Measurements from ENCODE around the gene PHF19. TPM values are rescaled to one million over a fixed set of nuclear protein-coding genes. Genes with fewer than 3 reads are reported as not detected.

Gene PHF19
- total RNA-seq, 1 experiment from 2014 or later, result 76.3 TPM

DNA sequence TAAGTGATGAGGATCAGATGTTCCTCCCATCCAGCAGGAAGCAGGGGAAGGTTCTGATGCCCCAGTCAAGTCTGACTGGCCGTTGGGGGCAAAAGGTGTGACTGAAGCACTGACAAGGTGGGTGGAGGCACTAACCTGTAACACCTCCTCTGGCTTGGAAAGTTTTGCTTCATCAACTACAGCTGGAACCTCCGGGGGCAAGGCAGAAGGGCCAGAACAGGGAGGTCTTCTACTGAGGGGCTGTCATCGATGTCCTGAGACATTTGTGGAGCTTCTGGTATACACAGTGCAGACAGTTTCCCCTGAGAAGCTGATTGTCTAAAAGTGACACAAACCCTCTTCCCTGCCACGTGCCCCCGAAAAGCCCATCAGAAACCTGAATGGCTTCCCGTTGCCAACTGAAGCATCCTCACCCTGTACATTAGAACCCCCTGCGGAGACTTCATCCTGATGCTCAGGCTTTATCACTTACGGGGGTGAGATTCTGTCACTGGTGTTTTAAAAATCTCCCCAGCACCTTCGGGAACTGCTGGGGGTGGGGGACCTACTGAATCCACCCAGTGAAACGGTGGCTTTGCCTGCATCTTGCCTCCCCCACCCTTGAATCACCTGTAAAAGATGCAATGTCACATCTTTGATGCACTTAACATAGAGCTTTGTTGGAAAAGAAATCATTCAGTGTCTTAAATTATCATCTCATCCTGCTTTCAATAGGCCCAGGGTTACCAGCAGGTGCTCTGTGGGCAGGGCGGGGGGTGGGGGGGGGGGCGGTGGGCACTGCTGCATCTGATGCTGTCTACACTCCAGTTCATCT is 25.0 kb upstream of the PHF19 start:
- H3K4me3 Mint-ChIP-seq (ENCODE audit: unreplicated experiment), result no peak overlapping the region
- DNase-seq, result no peak
- TF ChIP-seq CTCF (IDR thresholded peaks at IDR 0.05; ENCODE audit: insufficient read depth in 1 of 2, low read depth in 1 of 2, low read length in 1 of 2, severe bottlenecking in 1 of 2, unreplicated experiment in 1 of 2), result no peak
- H3K9me3 Mint-ChIP-seq (ENCODE audit: unreplicated experiment), result no peaks in the 10 kb centered on the region
- no peak overlapping the region for H3K27ac Mint-ChIP-seq (ENCODE audit: unreplicated experiment)
- Histone ChIP-seq H3K36me3 (ENCODE audit: control insufficient read depth, insufficient read depth, low read length) (no peaks in the 10 kb centered on the region), H3K4me1 (no peaks in the 10 kb centered on the region), H3K27me3 (replicated peaks; ENCODE audit: control insufficient read depth, insufficient read depth, low read length) (no peaks in the 10 kb centered on the region; the same call in 1 of the 2 replicates), H3K4me3 (ENCODE audit: low read depth, low read length) (no peak overlapping the region), H3K9me3 (no peaks in the 10 kb centered on the region)
- peaks cover 2% of the 10 kb centered on the region for H3K27me3 Mint-ChIP-seq (ENCODE audit: insufficient read depth, unreplicated experiment)
- intact Hi-C loops (cut with micrococcal nuclease; ENCODE audit: unreplicated experiment), result no loop called here
- H3K4me1 Mint-ChIP-seq (ENCODE audit: low read depth, unreplicated experiment), result no peaks in the 10 kb centered on the region
- no peaks in the 10 kb centered on the region for H3K36me3 Mint-ChIP-seq (ENCODE audit: insufficient read depth, unreplicated experiment)
- POLR2A ChIA-PET, result no interaction called here
- CTCF ChIA-PET, result no interaction called here
- no TSS peak for BruUV-seq (replicated peaks)

GRCh38 chr9:120900824-120901223 is 23.8 kb upstream of the PHF19 start:
- Mint-ChIP-seq H3K4me1 (ENCODE audit: low read depth, unreplicated experiment) (no peaks in the 10 kb centered on the region), H3K4me3 (ENCODE audit: unreplicated experiment) (no peak overlapping the region), H3K36me3 (ENCODE audit: insufficient read depth, unreplicated experiment) (no peaks in the 10 kb centered on the region), H3K27ac (ENCODE audit: unreplicated experiment) (no peak overlapping the region), H3K9me3 (ENCODE audit: unreplicated experiment) (no peaks in the 10 kb centered on the region), H3K27me3 (ENCODE audit: insufficient read depth, unreplicated experiment) (peaks cover 2% of the 10 kb centered on the region)
- Histone ChIP-seq H3K27me3 (replicated peaks; ENCODE audit: control insufficient read depth, insufficient read depth, low read length) (no peaks in the 10 kb centered on the region; the same call in 1 of the 2 replicates), H3K36me3 (ENCODE audit: control insufficient read depth, insufficient read depth, low read length) (no peaks in the 10 kb centered on the region), H3K4me1 (no peaks in the 10 kb centered on the region), H3K4me3 (ENCODE audit: low read depth, low read length) (no peak overlapping the region), H3K9me3 (no peaks in the 10 kb centered on the region)
- no peak for TF ChIP-seq CTCF (IDR thresholded peaks at IDR 0.05; ENCODE audit: insufficient read depth in 1 of 2, low read depth in 1 of 2, low read length in 1 of 2, severe bottlenecking in 1 of 2, unreplicated experiment in 1 of 2)
- no peak for DNase-seq
- intact Hi-C loops (cut with micrococcal nuclease; ENCODE audit: unreplicated experiment), result no loop called here
- no TSS peak for BruUV-seq (replicated peaks)
- ChIA-PET POLR2A (no interaction called here), CTCF (no interaction called here)

DNA sequence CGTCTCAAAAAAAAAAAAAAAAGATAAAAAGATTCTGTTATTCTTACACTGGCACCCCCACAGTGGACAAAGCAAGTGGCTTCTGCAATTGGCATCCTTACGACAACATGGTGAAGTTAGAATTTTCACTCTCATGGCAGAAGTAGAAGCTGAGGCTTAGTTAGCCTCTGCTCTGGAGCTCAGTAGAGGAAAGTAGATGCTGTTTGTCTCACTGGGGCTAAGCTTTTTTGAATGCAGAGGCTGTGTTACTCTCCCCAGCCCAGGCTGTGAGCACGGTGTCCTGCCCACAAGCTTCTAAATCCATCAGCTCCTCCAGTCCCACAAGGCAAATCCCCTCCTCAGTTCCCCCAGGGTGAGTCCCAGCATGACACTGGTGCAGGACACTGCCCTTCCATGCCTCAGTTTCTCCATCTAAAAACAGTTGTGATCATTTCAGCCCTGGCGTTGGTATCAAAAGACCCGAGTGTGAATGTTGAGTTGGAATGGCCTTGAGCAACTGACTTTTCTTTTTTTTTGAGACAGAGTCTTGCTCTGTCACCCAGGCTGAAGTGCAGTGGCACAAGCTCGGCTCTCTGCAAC is 22.6 kb upstream of the PHF19 start:
- H3K27ac Mint-ChIP-seq (ENCODE audit: unreplicated experiment), result no peak overlapping the region
- DNase-seq, result no peak
- H3K4me1 Mint-ChIP-seq (ENCODE audit: low read depth, unreplicated experiment), result no peaks in the 10 kb centered on the region
- intact Hi-C loops (cut with micrococcal nuclease; ENCODE audit: unreplicated experiment), result no loop called here
- H3K27me3 Mint-ChIP-seq (ENCODE audit: insufficient read depth, unreplicated experiment), result peaks cover 2% of the 10 kb centered on the region
- POLR2A ChIA-PET, result no interaction called here
- H3K9me3 ChIP-seq, result no peaks in the 10 kb centered on the region
- H3K36me3 Mint-ChIP-seq (ENCODE audit: insufficient read depth, unreplicated experiment), result no peaks in the 10 kb centered on the region
- H3K4me3 ChIP-seq (ENCODE audit: low read depth, low read length), result no peak overlapping the region
- H3K27me3 ChIP-seq (replicated peaks; ENCODE audit: control insufficient read depth, insufficient read depth, low read length), result no peaks in the 10 kb centered on the region; the same call in 1 of the 2 replicates
- BruUV-seq (replicated peaks), result no TSS peak
- CTCF ChIA-PET, result no interaction called here
- no peaks in the 10 kb centered on the region for H3K9me3 Mint-ChIP-seq (ENCODE audit: unreplicated experiment)
- H3K36me3 ChIP-seq (ENCODE audit: control insufficient read depth, insufficient read depth, low read length), result no peaks in the 10 kb centered on the region
- no peaks in the 10 kb centered on the region for H3K4me1 ChIP-seq
- TF ChIP-seq CTCF (IDR thresholded peaks at IDR 0.05; ENCODE audit: insufficient read depth in 1 of 2, low read depth in 1 of 2, low read length in 1 of 2, severe bottlenecking in 1 of 2, unreplicated experiment in 1 of 2), result no peak
- H3K4me3 Mint-ChIP-seq (ENCODE audit: unreplicated experiment), result no peak overlapping the region

All from Caco-2 (cell line).